22Rv1 (cell line): ENCODE data around the gene ARIH2.
A peak's percentile ranks its signal among the peaks of the same experiment; 100 is the strongest.

Experiments used
- H3K27ac ChIP-seq: fragments of 450-650 bp; 2 replicates; pipeline ENCODE4 v1.5.1; 2017
- ZFX ChIP-seq: fragments of 450-650 bp; IDR thresholded peaks from 2 replicates; pipeline ENCODE4 v1.6.1; 2017; ENCODE audit warnings: antibody characterized with exemption, borderline replicate concordance
- TF ChIP-seq, protein P1 (sequence below): fragments of 450-650 bp; IDR thresholded peaks from 2 replicates; pipeline ENCODE4 v1.5.1; 2017; ENCODE audit warnings: mild to moderate bottlenecking

The ARIH2 gene

DNA sequence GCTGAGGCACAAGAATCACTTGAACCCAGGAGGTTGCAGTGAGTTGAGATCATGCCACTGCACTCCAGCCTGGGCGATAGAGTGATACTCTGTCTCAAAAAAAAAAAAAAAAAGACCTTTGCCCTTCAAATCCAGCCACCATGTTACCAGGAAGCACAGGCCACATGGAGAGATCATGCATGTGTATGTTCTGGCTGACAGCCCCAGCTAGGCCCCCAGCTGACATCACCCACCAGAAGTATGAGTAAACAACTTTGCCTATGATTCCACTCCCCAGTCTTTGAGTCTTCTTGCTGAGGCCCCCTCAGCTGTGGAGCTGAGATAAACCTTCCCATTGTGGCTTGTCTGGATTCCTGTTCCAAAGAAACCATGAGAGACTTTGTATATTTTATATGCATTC, 3.3 kb upstream of the ARIH2 start:
- TF ChIP-seq, protein P1, sequence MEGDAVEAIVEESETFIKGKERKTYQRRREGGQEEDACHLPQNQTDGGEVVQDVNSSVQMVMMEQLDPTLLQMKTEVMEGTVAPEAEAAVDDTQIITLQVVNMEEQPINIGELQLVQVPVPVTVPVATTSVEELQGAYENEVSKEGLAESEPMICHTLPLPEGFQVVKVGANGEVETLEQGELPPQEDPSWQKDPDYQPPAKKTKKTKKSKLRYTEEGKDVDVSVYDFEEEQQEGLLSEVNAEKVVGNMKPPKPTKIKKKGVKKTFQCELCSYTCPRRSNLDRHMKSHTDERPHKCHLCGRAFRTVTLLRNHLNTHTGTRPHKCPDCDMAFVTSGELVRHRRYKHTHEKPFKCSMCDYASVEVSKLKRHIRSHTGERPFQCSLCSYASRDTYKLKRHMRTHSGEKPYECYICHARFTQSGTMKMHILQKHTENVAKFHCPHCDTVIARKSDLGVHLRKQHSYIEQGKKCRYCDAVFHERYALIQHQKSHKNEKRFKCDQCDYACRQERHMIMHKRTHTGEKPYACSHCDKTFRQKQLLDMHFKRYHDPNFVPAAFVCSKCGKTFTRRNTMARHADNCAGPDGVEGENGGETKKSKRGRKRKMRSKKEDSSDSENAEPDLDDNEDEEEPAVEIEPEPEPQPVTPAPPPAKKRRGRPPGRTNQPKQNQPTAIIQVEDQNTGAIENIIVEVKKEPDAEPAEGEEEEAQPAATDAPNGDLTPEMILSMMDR: no peak
- no peak overlapping the region for H3K27ac ChIP-seq

- TF ChIP-seq ZFX: no peak
- TF ChIP-seq, protein P1: no peak
- H3K27ac ChIP-seq: peak overlapping the region; percentile 96
Observed at GRCh38 chr3:48919215-48920138, 835 bp downstream of the ARIH2 start.

- TF ChIP-seq ZFX: no peak
- TF ChIP-seq, protein P1: no peak
- H3K27ac ChIP-seq: 0 out of 2 replicates have a peak overlapping the region, but pooled peaks have one; percentile 32
Observed at GRCh38 chr3:48926425-48927392, 8.1 kb downstream of the ARIH2 start.

DNA sequence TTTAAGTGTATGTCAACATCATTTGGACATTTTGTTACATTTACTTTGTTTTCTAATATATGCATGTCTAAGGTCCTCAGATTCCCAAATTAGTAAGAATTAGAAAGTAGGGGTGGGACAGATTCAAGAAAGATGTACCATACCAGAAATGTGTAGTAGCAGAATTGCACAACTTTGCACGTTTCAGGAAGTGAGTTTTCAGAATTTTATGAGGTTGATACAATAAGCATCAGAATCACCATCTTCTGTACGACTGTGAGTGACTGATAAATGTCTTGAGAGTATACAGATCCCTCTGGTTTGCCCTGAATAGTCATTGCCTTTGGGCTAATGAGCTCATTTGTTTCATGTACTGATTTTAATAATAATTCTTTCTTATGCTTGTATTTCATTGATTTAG, 9.3 kb downstream of the ARIH2 start:
- H3K27ac ChIP-seq: 0 out of 2 replicates have a peak overlapping the region, but pooled peaks have one; percentile 32
- no peak for TF ChIP-seq ZFX
- TF ChIP-seq, protein P1: no peak

DNA sequence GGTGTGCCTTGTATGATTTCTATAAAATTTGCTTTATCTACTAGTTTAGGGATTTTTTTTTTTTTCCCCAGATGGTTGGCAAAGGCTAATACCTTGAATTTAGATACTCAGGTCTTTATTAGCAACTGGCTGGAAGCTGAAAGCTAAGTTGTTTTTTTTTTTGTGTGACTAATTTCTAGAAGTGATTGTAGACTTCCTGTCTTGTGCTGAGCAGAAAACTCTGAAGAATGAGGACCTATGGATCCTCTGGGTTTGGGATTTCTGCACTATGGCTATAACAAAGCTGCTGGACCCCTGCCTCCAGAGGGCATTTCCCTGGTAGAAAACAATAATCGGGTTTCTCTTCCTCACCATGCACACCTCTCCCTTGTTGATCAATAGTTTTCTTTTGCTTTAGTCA, 10.0 kb downstream of the ARIH2 start:
- TF ChIP-seq, protein P1: no peak
- TF ChIP-seq ZFX: no peak

GRCh38 chr3:48929358-48930035, 10.9 kb downstream of the ARIH2 start:
- H3K27ac ChIP-seq: peak overlapping the region; percentile 32; the same call in 1 of the 2 replicates
- no peak for TF ChIP-seq ZFX
- TF ChIP-seq, protein P1: no peak

More for the DNA sequence above, 10.0 kb downstream of the ARIH2 start:
- H3K27ac ChIP-seq: peak overlapping the region; percentile 32
